SK-N-MC (cell line): ENCODE data around the gene HTR2B.
"Not testable (repeated sequence)": the region's sequence is repeated elsewhere in the genome, so short reads cannot be mapped to it uniquely, and the experiment has no call there.

Experiments
- DNase-seq: peaks from one replicate; pipeline ENCODE4 v3.0.0-alpha.2; 2011; ENCODE audit warnings: low read depth, low spot score
- H3K27ac ChIP-seq: fragments of 200-600 bp; sonication (generic); 2 replicates; pipeline ENCODE4 v1.5.1; 2016; ENCODE audit warnings: mixed run types
- H3K36me3 ChIP-seq: fragments of 200-600 bp; sonication (generic); 2 replicates; pipeline ENCODE4 v1.6.1; 2017; ENCODE audit warnings: antibody characterized with exemption, low read length, mixed read lengths; ENCODE audit not compliant: insufficient read depth
- H3K4me3 ChIP-seq: fragments of 200-600 bp; sonication (generic); 2 replicates; pipeline ENCODE4 v1.5.1; 2016
- H3K9ac ChIP-seq: fragments of 200-600 bp; sonication (generic); 2 replicates; pipeline ENCODE4 v1.8.0; 2017; ENCODE audit warnings: mixed run types, mixed read lengths; ENCODE audit not compliant: insufficient read length
- H3K9me3 ChIP-seq: fragments of 200-600 bp; sonication (generic); 2 replicates; pipeline ENCODE4 v1.6.1; 2017; ENCODE audit warnings: low read depth, mild to moderate bottlenecking, antibody characterized with exemption, low read length, moderate library complexity, mixed read lengths
- EZH2 ChIP-seq: fragments of 200-600 bp; sonication (generic); IDR thresholded peaks from one replicate; pipeline ENCODE4 v1.6.1; 2017; ENCODE audit warnings: antibody characterized with exemption
- FOXP2 ChIP-seq: optimal IDR thresholded peaks from 2 replicates; pipeline ENCODE3; 2011; ENCODE audit warnings: mild to moderate bottlenecking, moderate library complexity; ENCODE audit not compliant: insufficient read depth; ENCODE audit errors: extremely low read length, control extremely low read depth
- POLR2AphosphoS5 ChIP-seq: IDR thresholded peaks from 2 replicates; pipeline ENCODE4 v1.6.1; 2012; ENCODE audit warnings: mild to moderate bottlenecking, low read depth, low read length, borderline replicate concordance

The HTR2B gene

DNA sequence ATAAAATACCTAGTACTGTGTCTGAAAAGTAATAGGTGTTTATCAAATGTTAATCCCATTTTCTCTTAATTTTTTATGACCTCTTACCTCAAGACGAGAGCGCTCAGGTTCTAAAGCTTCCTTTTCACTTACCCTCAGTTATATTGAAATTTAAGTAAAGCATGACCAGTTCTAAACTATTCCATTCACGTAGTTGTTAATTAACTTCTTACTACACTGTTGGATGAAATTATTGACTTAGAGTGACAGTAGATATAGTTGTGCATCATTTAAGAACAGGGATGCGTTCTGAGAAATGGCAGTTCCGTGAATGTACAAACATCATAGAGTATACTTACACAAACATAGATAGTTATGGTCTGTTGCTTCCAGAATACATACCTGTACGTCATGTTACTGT is 20.1 kb upstream of the HTR2B start:
- no peak overlapping the region for H3K27ac ChIP-seq
- no peak overlapping the region for H3K9ac ChIP-seq
- no peaks in the 10 kb centered on the region for H3K9me3 ChIP-seq
- TF ChIP-seq POLR2AphosphoS5, result no peak
- no peak for TF ChIP-seq EZH2
- no peak for TF ChIP-seq FOXP2
- peaks cover 46% of the 10 kb centered on the region for H3K36me3 ChIP-seq
- H3K4me3 ChIP-seq, result no peak overlapping the region
- no peak for DNase-seq

DNA sequence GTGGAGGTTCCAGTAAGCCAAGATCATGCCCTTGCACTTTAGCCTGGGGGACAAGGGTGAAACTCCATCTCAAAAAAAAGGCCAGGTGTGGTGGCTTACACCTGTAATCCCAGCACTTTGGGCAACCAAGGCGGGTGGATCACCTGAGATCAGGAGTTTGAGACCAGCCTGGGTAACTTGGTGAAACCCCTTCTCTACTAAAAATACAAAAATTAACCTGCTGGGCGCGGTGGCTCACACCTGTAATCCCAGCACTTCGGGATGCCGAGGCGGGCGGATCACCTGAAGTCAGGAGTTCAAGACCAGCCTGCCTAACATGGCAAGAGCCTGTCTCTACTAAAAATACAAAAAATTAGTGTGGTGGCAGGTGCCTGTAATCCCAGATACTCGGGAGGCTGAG is 16.0 kb upstream of the HTR2B start:
- not testable (repeated sequence) for H3K9ac ChIP-seq, H3K27ac ChIP-seq, H3K9me3 ChIP-seq, H3K4me3 ChIP-seq, DNase-seq
- peaks cover 23% of the 10 kb centered on the region for H3K36me3 ChIP-seq

DNA sequence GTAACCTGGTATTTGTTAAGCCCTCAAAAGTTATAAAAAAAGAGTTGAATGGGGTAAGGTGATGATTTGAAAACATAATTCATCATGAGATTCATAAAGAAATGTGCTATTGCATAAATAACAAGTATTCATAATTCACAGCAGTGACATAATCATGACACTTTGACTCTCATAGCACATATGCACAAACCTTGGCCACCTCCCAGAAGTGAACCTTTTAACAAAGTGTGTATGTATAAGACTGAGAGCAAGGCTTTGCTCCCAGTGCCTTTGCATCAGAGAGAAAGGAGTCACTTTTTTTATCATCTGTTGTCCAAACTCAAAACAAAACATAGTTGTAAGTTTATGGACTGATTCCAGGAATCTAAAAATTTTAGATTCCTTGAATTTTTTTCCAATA is 15.0 kb upstream of the HTR2B start:
- H3K9me3 ChIP-seq, result no peaks in the 10 kb centered on the region
- no peak for DNase-seq
- H3K36me3 ChIP-seq, result peaks cover 19% of the 10 kb centered on the region
- no peak for TF ChIP-seq POLR2AphosphoS5
- no peak for TF ChIP-seq FOXP2
- TF ChIP-seq EZH2, result no peak
- H3K27ac ChIP-seq, result no peak overlapping the region
- no peak overlapping the region for H3K4me3 ChIP-seq
- H3K9ac ChIP-seq, result no peak overlapping the region

DNA sequence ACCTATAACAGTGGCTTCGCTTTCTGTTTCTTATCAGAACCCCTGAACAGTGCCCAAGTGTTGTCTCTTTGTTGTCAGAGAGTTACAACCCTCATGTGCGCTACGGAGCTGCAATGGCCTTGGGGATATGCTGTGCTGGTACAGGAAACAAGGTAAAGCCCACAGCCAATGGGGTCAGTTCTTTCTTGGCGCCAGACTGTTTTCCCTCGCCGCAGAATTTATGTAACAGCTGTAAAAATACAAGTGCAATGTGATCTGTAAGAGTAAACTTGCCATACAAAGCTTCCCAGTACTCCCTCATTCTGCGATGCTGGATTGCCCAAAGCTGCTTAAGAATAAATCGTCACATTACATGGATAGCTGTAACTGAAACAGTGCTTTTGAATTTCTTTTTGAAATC is 13.9 kb upstream of the HTR2B start:
- Histone ChIP-seq H3K36me3 (peaks cover 15% of the 10 kb centered on the region), H3K27ac (peak overlapping the region; percentile 59; the same call in 1 of the 2 replicates), H3K9me3 (no peaks in the 10 kb centered on the region), H3K9ac (no peak overlapping the region), H3K4me3 (no peak overlapping the region)
- DNase-seq, result no peak
- no peak for TF ChIP-seq POLR2AphosphoS5
- TF ChIP-seq EZH2, result no peak
- no peak for TF ChIP-seq FOXP2

DNA sequence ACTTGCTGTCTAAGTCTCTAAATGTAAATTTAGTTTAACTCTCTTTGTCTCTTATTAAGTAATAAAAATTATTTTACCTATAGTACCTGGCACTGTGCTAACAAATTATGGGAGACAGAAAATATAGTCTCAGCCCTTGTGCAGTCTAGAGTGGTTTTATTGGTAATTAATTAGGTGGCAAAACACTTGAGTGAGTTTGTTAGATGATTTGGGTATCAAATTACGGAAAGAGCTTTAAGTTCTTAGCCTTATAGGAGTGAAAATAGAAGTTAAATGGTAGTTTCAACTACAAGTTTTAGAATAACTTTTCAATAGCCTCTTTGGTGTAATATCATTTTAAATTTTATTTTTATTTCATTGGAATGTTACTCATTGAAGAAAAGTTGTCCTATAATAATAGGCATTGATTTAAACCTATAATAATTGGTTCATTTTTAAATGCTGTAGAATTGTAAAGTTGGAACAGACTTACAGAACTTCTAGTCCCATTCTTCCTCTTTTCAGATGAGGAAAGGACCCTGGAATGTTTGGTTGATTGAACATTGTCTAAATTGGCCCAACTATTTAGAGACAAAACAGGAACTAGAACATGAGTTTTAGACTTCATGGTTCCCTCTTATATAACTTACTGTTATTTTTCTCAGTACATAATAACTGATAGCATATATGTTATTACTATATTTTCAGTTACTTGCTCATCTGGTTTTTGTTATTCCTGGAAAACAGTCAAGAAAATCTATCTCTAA is 10.2 kb upstream of the HTR2B start:
- Histone ChIP-seq H3K27ac (peak overlapping the region; percentile 82), H3K36me3 (peaks cover 15% of the 10 kb centered on the region; the same call in 1 of the 2 replicates), H3K9me3 (no peaks in the 10 kb centered on the region), H3K9ac (no peak overlapping the region), H3K4me3 (peak overlapping the region; percentile 33; the same call in 1 of the 2 replicates)
- no peak for DNase-seq
- TF ChIP-seq POLR2AphosphoS5 (no peak), FOXP2 (no peak), EZH2 (no peak)

DNA sequence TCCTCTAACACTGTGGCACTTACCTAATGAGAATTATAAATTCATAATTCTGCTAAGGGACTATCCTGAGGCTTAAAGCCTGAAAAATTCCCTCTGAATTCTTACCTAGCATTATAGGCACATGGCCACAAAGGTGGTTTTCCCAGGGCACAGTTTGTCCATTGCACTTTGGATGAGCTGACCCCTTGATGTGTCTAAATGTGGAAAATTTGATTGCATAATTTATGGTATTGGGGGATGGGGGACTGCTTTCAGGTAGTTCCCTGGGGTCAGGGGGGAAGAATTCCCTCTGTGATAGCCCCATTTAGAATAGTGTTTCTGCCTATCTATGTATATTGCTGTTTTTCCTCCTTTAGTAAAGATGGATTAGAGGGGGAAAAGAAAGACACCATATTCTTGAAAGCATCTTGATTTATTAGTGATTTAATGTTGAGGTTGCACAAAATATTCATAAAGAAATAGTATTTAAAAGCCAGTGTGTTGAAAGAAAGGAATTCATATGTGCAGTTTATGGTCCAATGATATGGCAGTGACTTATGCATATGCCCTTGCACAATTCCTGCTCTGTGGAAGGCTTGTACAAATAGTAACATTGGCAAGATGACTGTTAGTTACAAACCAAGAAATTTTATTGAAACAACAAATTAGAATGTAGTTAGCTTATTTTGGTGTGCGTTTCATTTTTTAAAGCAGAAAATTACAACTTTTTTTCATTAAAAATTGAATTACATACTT is 8.7 kb upstream of the HTR2B start:
- peak overlapping the region; percentile 82 for H3K27ac ChIP-seq
- peak; percentile 76 for DNase-seq
- H3K4me3 ChIP-seq, result peak overlapping the region; percentile 40
- H3K36me3 ChIP-seq, result peaks cover 4% of the 10 kb centered on the region; the same call in 1 of the 2 replicates
- no peaks in the 10 kb centered on the region for H3K9me3 ChIP-seq
- no peak for TF ChIP-seq FOXP2
- no peak overlapping the region for H3K9ac ChIP-seq

DNA sequence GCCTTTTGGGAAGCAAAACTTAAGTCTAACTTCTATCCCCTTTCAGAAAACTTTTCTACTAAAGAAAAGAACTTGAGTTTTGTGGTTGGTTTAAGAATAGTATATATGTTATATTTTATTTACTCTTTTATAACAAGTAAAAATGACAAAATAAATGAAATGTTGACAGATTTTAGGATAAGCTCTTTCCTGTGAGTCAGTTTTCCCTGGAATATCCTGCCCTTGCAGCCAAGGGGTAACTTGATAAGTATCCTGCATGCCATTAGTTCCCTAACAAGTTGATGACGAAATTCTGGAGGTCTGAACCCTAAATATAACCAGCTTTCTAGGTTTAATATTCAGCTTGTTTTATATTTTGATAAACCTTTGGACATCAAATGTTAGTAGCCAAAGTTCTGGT is 7.3 kb upstream of the HTR2B start:
- no peak overlapping the region for H3K4me3 ChIP-seq
- DNase-seq, result no peak
- no peaks in the 10 kb centered on the region; the same call in 1 of the 2 replicates for H3K36me3 ChIP-seq
- no peak overlapping the region for H3K9ac ChIP-seq
- H3K9me3 ChIP-seq, result no peaks in the 10 kb centered on the region
- H3K27ac ChIP-seq, result peak overlapping the region; percentile 59; the same call in 1 of the 2 replicates
- no peak for TF ChIP-seq POLR2AphosphoS5
- TF ChIP-seq FOXP2, result no peak
- no peak for TF ChIP-seq EZH2

DNA sequence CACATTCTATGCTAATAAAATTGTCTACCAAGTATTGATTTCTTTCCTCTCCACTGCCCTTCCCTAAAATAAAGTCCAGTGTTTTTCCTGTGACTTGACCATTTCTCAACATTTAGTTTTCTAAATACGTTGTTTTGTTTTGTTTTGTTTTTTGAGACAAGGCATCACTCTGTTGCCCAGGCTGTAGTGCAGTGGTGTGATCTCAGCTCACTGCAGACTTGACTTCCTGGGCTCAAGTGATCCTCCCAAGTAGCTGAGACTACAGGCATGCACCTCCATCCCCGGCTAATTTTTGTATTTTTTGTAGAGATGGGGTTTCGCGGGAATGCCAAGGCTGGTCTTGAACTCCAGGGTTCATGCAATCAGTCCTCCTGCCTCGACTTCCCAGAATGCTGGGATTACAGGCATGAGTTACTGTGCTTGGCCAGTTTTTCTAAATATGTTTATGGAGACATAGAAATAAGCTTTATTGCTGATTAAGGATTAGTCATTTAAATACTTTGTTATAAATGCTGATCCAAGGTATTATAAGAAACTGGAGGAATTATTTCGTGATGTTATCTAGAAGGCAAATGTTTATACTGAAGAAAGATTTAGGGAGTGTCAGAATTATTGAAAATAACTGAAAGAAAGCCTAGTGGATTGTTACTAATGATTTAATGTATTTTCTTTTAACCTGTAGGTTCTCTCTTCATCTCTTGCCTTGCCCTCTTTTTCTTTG is 5.7 kb upstream of the HTR2B start:
- no peak for DNase-seq
- Histone ChIP-seq H3K9me3 (no peaks in the 10 kb centered on the region), H3K27ac (peak overlapping the region; percentile 93), H3K9ac (no peak overlapping the region), H3K4me3 (no peak overlapping the region), H3K36me3 (no peaks in the 10 kb centered on the region; the same call in 1 of the 2 replicates)
- TF ChIP-seq FOXP2, result no peak
- TF ChIP-seq POLR2AphosphoS5, result no peak
- TF ChIP-seq EZH2, result no peak
